Kasumi-1 (cell line): ENCODE data around the gene MIDN.
A peak's percentile ranks its signal among the peaks of the same experiment; 100 is the strongest.

ENCODE experiments used
- DNase-seq, 2 experiments: peaks; one replicate each; lab custom pipeline; 2025; lab: John Stamatoyannopoulos, UW

MIDN gene

DNA sequence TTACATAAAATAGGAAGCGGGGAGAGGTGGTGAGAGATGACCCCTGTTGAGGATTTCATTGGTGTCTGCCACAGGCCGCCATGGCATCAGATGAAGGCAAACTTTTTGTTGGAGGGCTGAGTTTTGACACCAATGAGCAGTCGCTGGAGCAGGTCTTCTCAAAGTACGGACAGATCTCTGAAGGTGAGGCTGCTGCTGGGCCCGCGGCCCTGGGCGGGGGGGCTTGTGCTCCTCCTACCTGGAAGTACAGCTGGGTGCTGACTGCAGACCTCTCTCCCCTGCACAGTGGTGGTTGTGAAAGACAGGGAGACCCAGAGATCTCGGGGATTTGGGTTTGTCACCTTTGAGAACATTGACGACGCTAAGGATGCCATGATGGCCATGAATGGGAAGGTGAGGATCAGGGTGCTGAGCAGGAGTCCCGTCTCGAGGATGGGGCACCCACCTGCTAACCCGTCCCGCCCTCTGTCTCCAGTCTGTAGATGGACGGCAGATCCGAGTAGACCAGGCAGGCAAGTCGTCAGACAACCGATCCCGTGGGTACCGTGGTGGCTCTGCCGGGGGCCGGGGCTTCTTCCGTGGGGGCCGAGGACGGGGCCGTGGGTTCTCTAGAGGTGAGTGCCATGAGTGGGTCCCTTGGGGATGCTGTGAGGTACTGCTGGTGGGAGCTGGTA is 22.6 kb downstream of the MIDN start:
- no peak for DNase-seq

DNA sequence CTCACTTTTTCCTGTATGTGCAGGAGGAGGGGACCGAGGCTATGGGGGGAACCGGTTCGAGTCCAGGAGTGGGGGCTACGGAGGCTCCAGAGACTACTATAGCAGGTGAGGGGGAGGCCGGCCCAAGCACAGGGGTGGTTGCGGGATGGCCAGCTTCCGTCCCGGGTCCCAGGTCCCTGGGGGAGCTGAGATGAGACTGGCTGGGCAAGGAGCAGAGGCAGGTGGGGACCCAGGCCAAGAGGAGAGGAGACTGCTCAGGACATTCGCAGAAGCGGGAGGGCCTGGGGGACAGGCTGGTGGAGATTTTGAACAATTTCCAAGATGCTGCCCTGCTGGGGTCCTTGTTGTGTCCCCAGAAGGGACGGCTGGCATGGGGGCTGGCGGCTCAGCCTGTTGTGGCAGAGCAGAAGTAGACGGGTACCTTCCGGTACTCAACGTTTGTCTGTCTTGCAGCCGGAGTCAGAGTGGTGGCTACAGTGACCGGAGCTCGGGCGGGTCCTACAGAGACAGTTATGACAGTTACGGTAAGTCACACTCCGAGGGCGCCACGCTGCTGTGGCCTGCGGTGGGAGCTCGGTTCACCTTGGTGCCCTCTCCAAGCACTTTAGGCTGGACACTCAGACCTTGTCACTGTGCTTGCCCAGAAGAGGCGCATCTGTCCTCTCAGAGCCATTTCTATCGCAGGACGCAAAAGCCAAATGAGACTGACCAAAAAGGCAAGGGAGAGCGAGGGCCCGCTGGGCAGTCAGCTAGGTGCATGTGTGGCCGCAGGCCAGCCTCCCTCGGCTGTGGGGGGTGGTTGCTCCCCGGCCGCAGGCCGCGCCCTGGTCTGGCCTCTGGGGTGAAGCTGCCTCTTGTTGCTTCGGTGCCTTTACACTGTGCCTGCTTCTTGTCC is 23.4 kb downstream of the MIDN start:
- DNase-seq, result no peak

DNA sequence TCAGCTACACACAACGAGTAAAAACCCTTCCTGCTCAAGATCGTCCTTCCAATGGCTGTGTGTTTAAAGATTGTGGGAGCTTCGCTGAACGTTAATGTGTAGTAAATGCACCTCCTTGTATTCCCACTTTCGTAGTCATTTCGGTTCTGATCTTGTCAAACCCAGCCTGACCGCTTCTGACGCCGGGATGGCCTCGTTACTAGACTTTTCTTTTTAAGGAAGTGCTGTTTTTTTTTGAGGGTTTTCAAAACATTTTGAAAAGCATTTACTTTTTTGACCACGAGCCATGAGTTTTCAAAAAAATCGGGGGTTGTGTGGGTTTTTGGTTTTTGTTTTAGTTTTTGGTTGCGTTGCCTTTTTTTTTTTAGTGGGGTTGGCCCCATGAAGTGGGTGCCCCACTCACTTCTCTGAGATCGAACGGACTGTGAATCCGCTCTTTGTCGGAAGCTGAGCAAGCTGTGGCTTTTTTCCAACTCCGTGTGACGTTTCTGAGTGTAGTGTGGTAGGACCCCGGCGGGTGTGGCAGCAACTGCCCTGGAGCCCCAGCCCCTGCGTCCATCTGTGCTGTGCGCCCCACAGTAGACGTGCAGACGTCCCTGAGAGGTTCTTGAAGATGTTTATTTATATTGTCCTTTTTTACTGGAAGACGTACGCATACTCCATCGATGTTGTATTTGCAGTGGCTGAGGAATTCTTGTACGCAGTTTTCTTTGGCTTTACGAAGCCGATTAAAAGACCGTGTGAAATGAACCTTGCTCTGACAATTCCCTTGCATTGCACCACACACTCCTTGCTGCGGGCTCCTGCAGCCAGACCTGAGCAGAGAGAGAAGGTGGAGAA is 24.3 kb downstream of the MIDN start:
- no peak for DNase-seq

DNA sequence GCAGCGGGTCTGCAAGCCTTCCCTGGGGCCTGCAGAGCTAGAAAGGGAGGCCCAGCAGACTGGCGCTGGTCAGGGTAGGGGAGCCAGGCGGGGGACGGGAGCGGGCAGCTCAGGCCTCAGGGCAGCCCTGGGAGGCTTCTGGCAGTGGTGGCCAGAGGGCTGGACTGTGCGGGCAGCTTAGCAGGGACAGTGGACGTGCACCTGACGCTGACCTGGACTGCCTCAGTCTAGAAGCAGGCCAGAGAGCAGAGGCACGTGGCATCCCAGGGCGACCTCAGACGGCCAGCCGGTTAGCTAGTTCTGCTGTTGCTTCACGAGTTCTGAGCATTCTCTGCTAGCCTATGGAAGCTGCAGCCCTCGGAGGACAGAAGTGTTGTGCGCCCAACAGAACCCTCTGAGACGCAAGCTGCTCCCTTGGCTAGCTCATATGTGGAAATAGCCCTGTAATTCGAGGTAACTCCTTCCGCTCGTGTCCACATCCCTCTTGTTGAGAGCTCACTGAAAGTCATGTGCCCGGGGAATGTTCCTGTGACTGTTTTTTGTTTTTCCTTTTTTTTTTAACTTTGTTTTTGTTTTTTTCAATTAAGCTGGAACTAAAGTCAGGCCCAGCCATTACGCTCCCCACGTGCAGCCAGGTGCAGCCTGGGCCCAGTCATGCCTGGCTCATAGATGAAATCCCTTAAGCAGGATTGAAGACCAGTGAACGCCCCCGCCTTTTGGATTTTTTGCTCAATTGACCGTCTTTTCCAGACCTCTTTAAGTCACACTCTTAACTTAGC is 25.1 kb downstream of the MIDN start:
- no peak for DNase-seq

DNA sequence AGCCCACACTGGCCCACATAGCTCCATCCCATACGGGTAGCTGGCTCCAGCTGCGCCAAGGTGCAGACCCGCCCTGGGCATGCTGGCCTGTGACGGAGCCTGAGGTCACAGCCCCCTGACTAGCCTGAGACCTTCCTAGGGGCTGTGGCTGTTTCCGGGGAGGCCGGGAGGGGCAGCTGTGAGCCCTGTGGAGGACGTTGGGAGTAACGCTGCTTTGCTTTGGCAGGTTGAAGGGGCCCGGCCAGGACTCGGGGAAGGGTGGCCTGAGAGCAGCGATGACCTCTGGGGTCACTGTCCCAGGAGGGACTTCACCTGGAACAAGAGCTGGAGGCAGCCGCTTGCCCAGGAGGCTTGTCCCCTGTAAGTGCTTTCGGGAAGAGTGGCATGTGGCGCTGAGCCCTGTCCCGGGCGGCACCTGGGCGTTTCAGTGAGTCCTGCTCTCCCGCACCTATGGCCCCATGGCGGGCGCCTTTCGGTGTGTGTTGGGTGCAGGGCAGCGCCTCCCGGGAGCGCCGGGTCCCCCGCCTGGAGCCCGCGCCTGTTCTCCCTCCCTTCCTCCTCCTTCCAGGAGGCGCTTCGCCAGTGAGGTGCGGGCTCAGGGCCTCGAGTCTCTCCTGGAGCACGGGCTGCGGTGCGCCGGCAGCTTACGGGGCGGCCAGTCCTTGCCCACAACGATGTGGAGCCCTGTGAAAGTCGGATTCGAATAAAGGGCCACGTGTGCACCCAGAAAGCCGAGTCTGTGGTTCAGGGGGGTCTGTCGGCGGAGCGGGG is 25.9 kb downstream of the MIDN start:
- no peak for DNase-seq

DNA sequence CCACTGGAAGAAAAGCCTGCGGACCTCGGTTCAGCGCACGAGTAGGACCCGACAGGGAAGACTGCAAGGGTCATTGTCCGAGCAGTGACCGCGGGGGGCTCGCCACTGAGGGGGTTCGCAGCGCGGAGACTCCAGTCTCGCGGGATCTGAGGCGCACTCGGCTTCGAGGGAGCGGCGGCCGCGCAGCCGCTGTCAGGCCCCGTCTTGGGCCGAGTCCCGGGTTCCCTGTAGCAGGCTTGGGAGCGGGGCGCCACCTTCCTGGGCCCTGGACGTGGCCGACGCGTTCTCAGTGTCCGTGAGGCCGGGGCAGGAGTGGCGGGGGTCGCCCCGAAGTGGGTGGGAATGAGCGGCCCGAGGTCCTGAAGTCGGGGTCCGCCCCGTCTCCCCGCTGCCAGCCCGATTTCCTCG is 26.5 kb downstream of the MIDN start:
- DNase-seq, result no peak

DNA sequence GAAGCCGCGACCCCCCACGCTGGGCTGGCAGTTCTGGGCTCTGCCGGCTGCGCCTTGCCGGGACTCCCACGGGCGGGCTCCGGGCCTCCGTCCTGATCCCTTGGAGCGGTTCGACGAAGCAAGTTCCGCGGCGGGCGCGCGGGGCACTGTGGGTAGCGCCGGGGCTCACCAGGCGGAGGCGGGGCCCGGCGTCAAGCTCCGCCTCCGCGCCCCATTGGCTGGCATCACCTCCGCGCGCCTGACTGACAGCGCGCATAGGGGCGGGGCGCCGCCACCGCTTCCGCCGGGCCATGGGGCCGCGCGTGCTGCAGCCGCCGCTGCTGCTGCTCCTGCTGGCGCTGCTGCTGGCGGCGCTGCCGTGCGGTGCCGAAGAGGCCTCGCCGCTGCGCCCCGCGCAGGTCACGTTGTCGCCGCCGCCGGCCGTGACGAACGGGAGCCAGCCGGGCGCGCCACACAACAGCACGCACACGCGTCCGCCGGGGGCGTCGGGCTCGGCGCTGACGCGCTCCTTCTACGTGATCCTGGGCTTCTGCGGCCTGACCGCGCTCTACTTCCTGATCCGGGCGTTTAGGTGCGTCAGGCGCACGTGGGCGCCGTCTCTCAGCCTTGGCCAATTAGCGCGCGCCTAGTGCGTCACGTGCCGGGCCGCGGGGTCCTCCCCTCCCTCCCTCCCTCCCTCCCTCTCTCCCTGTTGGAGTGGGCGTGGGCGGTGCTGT is 27.0 kb downstream of the MIDN start, which contains the start of gene FAM174C:
Gene FAM174C (plus strand): TSS at position 271 of the 716 bp plus-strand sequence. CDS start 20 bp downstream, at position 291.
- DNase-seq, result peak; percentile 94 to 95

DNA sequence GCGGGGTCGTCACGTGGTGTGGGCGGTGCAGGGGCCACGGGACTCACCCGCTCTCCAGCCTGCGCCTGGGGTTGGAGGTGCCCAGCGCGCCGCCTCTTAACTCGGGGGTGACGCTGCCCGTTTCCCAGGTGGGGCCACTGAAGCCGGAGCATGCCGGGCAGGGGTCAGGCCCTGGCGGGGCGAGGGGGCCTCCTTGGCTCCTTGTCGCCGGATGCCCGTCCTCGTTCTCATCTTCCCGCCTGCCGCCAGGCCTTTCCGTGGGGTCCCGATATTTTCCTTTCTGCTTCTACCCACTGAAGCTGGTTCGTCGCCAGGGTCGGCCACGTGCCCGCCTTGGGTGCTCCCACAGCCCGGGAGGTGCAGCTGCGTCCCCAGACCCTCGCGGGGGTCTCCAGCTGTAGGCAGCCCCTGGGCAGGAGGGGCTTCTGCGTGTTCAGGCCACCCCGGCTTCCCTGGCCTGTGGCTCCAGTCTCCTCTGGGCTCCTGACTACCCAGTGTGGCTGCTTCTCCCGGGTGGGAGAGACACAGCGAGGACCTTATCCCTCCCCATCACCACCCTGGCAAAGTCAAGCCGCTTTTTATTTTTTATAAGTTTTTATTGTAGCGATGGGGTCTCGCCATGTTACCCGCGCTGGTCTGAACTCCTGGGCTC is 27.7 kb downstream of the MIDN start:
- no peak for DNase-seq

DNA sequence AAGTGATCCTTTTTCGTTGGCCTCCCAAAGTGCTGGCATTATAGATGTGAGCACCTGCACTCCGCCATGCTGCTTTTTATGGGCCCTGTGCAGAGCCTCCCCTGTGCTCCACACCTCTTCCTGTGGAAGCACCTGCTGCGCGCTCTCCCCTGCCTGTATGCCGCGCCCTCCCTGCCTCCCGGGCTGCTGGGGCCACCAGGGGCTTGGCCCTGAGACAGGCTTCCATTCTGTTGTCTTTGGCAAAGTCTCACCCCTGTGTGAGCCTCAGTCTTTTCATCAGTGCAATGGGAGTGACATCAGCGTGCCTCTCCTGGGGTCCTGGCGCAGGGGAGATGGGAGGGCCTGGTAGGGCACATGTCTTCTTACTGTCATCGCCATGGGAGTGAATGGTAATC is 28.2 kb downstream of the MIDN start:
- no peak for DNase-seq

DNA sequence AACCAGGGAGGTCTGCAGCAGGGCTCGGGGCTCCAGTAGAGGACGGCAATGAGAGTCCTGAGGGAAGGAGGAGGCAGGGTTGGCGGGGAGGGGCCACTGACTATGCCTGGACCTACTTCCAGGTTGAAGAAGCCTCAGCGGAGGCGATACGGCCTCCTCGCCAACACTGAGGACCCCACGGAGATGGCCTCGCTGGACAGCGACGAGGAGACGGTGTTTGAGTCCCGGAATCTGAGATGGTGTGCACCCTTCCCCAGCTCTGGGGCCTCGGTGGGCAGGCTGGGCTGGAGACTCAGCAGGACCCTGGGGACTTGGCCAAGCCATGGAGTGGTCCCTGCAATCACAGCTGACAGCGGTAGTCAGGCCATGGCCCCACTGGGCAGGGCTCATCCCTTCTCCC is 28.7 kb downstream of the MIDN start:
- no peak for DNase-seq

DNA sequence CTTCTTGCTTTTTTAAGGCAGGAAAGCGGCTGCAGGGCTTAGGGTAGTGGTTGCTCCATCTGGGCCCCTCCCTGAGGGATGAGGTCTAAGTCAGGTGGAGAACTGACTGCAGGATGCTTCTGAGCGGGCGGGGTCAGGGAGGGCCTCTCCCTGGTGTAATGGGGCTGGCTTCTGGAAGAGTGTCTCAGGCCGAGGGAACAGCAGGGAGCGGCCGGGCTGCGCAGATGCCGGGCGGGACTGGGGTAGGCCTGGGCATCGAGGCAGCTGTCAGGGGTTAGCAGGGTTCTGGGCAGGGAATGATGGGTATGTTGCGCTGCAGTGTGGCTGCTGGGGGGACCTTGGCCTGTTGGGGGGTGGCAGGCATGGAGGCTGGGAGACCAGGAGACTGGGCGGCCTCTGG is 29.7 kb downstream of the MIDN start:
- no peak for DNase-seq

DNA sequence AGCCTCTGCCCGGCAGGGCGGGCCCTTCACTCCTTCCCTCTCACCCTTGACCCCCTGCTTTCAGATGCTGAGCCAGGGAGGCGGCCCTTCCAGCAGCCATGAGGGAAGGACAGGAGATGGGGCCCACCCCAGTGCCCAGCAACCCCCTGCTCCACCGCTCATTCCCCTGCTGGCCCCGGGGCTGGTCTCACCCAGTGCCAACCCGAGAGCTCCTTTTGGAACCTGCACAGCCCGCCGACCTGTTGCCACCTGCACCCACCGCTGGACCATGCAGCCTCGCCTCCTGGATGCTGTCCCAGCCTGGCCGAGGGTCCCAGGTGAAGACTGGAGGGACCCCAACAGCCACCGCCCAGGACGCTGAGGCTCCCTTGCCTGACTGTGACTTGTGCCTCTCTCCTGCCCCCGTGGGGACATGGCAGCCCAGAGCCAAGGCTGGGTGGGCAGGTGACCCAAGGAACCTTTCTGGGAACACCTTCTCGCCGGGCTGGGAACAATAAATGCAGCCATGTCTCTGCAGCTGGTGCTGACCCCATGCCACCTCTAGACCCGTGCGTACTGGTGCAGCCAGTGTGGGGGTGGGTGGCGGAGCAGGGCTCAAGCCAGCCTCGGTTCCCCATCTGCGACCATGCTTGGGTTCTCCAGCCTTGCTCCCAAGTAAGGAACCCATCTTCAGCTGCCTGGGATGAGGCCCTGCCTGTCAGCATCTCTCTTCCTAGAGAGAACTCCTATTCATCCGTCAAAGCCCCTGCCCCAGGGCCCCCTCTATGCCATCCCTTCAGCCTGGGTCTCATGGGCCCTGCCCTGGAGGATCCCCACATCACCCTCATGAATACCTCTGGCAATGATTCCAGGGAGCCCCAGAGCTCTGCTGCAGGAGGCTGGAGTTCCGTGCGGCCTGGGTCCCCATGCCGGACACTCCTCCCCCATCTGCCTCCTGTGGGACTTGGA is 30.6 kb downstream of the MIDN start:
- DNase-seq, result no peak

DNA sequence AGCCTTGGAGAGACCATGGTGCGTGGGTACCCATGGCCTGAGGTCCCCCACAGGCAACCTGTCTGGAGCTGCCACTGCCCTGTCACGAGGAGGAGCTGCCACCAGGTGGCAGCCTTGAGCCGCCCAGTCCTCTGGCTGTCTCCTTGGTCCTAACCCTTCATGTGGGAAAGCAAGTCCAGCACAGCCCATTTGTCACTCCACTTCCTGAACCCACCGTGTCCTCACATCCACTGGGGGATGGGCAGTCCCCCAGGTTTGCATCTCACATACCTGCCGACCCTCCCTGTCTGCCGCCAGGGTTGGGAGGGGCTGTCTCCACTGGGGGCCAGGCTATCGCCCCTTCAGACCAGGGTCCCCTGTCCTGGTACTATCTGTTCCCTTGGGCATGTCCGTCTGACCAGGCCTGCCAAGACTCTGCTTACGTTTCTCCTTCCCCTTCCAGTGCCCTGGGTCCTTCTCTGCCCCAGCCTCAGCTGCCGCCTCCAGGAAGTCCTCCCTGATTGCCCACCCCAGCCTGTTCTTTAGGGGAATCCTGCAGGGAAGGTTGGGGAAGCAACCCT is 31.5 kb downstream of the MIDN start:
- peak; percentile 76 to 82 for DNase-seq

DNA sequence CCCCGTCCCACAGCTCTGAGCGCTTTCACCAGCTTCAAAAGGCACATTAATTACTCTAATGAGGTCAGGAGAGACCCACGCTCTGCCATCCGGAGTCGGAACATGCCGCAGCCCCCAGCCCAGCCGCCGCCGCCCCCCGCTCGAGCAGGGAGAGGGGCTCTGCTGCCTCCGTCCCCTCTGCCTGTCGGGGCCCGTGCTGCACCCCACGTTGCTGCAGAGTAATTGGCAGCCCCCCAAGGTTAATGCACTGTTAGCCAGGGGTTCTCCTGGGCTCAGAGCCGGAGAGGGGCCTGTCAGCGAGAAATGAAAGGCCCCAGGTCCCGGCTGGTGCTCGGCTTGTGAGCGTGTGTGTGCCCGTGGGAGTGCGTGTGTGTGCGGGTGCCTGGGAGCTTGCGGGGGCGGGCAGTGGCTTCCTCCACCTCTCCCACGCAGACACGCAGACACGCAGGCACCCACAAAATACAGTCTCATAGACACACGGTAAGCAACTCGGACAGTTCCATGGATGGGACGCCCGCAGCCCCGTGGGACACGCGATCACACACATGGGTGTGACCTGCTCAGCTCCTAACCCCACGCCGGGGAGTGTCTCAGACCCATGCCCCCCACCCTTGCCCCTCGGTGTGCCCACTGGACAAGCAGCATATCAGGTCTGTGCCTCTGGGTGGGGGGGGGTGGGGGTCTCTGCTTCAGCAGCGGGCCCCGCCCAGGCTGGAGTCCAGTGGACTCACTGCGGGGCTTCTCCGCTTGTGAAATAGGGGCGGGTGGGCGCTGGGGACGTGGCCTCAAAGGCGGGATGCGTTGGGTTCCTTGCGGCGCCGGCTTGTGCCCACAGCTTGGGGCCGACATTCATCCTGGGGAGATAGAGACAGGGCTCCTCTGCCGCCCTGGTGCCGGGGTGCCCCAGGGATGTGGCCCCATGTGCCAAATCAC is 32.5 kb downstream of the MIDN start:
- DNase-seq, result no peak

DNA sequence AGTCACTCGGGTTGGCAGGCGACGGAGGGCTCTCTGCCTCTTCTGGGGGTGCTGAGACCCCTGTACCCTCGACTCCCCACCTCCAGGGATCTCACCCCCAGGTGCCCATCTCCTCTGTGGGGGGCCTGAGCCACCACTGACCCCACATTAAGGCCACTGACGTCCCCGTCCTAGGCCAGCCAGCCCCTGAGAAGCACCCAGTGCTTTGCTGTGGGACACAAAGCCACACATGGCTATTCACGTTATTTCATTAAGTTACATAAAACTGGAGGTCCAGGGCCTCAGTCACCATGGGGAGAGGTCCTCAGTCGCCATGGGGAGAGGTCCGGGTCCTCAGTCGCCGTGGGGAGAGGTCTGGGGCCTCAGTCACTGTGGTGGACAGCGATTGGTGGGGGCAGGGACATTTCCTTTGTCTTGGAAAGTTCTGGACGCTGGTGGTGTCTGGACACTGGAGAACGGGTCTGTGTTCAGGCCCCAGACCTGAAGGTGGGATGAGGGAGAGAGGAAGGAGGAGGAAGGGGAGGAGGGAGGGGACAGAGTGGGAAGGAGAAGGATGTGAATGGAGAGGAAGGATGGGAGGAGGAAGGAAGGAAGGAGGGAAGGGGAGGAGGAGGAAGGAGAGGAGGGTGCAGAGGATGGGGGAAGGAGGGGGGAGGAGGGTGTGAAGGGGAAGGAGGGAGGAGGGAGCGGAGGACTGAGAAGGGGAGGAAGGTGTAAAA is 33.3 kb downstream of the MIDN start:
- DNase-seq, result no peak

DNA sequence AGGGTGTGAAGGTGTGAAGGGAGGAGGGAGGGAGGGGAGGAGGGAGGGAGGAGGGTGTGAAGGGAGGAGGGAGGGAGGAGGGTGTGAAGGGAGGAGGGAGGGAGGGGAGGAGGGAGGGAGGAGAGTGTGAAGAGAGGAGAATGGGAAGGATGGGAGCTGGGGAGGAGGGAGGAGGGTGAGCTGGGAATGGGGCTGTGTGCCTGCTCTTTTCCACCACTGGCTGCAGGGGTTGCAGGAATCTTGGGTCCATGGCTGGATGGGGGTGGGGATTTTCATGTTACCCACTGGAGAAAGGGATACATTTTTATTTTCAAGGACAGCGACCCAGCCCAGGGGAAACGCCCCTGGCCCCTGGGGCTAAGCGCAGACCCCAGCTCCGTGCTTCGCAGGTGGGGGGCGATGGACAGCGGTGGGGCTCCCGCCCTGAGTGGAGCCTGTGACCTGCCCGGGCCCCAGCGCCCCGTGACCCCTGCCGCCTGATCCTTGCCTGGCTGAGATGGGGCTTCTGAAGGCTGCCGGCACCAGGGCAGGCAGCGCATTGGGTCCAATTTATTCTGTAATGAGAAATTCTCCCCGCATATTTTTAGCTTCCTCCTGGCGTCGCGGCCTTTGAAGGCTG is 34.3 kb downstream of the MIDN start:
- DNase-seq, result no peak
